A172 (cell line): Measurements from ENCODE around the gene TPRG1. TPM values are rescaled to one million over a fixed set of nuclear protein-coding genes. Genes with fewer than 3 reads are reported as not detected.

Source experiments
- DNase-seq: peaks from one replicate; pipeline ENCODE4 v3.0.0-alpha.2; 2015; ENCODE audit warnings: low spot score
- total RNA-seq: library from RNA; depleted of rRNA; stranded (reverse); fragments of >200 nt; shearing (Covaris generic); gene quantifications from 2 replicates; pipeline ENCODE4 v1.2.3, GENCODE V29; 2014

TPRG1 gene
- total RNA-seq, 1 experiment from 2014 or later, result 5.4 TPM

GRCh38 chr3:189229196-189229828 is 57.5 kb downstream of the TPRG1 start:
- no peak for DNase-seq

GRCh38 chr3:189232790-189233189 is 61.0 kb downstream of the TPRG1 start:
- DNase-seq, result no peak

- peak; percentile 78 for DNase-seq
These were observed 61.6 kb downstream of the TPRG1 start for GRCh38 chr3:189233225-189233858.

- DNase-seq, result no peak
These were observed 63.4 kb downstream of the TPRG1 start for GRCh38 chr3:189235214-189235613.

- no peak for DNase-seq
These were observed 64.6 kb downstream of the TPRG1 start for GRCh38 chr3:189236352-189236751.

GRCh38 chr3:189237526-189237925 is 65.8 kb downstream of the TPRG1 start:
- no peak for DNase-seq

- DNase-seq, result peak; percentile 8
These were observed 66.3 kb downstream of the TPRG1 start for GRCh38 chr3:189238071-189238470.

- DNase-seq, result no peak
These were observed 67.8 kb downstream of the TPRG1 start for GRCh38 chr3:189239616-189240015.

- no peak for DNase-seq
These were observed 78.2 kb downstream of the TPRG1 start for GRCh38 chr3:189249987-189250386.

- no peak for DNase-seq
These were observed 86.5 kb downstream of the TPRG1 start for GRCh38 chr3:189258261-189258660.

- no peak for DNase-seq
These were observed 89.1 kb downstream of the TPRG1 start for GRCh38 chr3:189260556-189261493.

- DNase-seq, result no peak
These were observed 91.0 kb downstream of the TPRG1 start for GRCh38 chr3:189262746-189263145.

- DNase-seq, result peak; percentile 78
These were observed 96.3 kb downstream of the TPRG1 start for GRCh38 chr3:189267981-189268613.

GRCh38 chr3:189269365-189269764 is 97.6 kb downstream of the TPRG1 start:
- DNase-seq, result no peak

- peak; percentile 89 for DNase-seq
These were observed 98.6 kb downstream of the TPRG1 start for GRCh38 chr3:189270248-189270832.

GRCh38 chr3:189272500-189273119 is 100.8 kb downstream of the TPRG1 start:
- peak; percentile 21 for DNase-seq

GRCh38 chr3:189273736-189274135 is 102.0 kb downstream of the TPRG1 start:
- DNase-seq, result no peak

- no peak for DNase-seq
These were observed 103.4 kb downstream of the TPRG1 start for GRCh38 chr3:189275182-189275581.

- no peak for DNase-seq
These were observed 104.1 kb downstream of the TPRG1 start for GRCh38 chr3:189275852-189276251.

- DNase-seq, result peak; percentile 94
These were observed 104.9 kb downstream of the TPRG1 start for GRCh38 chr3:189276444-189277219.
